MCF 10A (cell line): ENCODE measurements around the gene CRBN. TPM values are rescaled to one million over a fixed set of nuclear protein-coding genes. Genes with fewer than 3 reads are reported as not detected.
A peak's percentile ranks its signal among the peaks of the same experiment; 100 is the strongest.

Experiments used
- BruUV-seq: library from RNA; stranded (reverse); fragments of 400-500 nt; replicated peaks from 2 replicates; lab custom pipeline; 2021; lab: Mats Ljungman, UMichigan
- CTCF ChIA-PET: fragments of 300-600 bp; sonication (Branson Sonifier 250); formaldehyde crosslinking; extraction: SDS; loops from one replicate; lab custom pipeline; 2021; ENCODE audit warnings: antibody characterized with exemption, inconsistent platforms; lab: Yijun Ruan, JAX
- POLR2A ChIA-PET: fragments of 300-600, 350-650 bp; sonication (Branson Sonifier 250); formaldehyde crosslinking; extraction: SDS; loops from one replicate; lab custom pipeline; 2020; ENCODE audit warnings: antibody characterized with exemption, inconsistent platforms; lab: Yijun Ruan, JAX
- DNase-seq: peaks from one replicate; pipeline ENCODE4 v3.0.0-alpha.2; 2018; ENCODE audit not compliant: unreplicated experiment
- H3K27ac Mint-ChIP-seq: one replicate; pipeline ENCODE4 v1.8.0; 2022; ENCODE audit warnings: mild to moderate bottlenecking, low read depth, mixed read lengths; ENCODE audit not compliant: unreplicated experiment
- H3K27me3 Mint-ChIP-seq: one replicate; pipeline ENCODE4 v1.8.0; 2022; ENCODE audit warnings: mixed read lengths; ENCODE audit not compliant: insufficient read depth, unreplicated experiment
- H3K36me3 Mint-ChIP-seq: one replicate; pipeline ENCODE4 v1.8.0; 2022; ENCODE audit warnings: mild to moderate bottlenecking, moderate library complexity, mixed read lengths; ENCODE audit not compliant: insufficient read depth, unreplicated experiment
- H3K4me1 Mint-ChIP-seq: one replicate; pipeline ENCODE4 v1.8.0; 2022; ENCODE audit warnings: mixed read lengths; ENCODE audit not compliant: insufficient read depth, unreplicated experiment
- H3K4me3 Mint-ChIP-seq: one replicate; pipeline ENCODE4 v1.8.0; 2022; ENCODE audit warnings: mild to moderate bottlenecking, moderate library complexity, mixed read lengths; ENCODE audit not compliant: unreplicated experiment
- H3K9me3 Mint-ChIP-seq: one replicate; pipeline ENCODE4 v1.8.0; 2022; ENCODE audit warnings: mixed read lengths; ENCODE audit not compliant: unreplicated experiment
- CTCF ChIP-seq: fragments of 200-600 bp; IDR thresholded peaks from one replicate; pipeline ENCODE4 v1.8.0; 2022; ENCODE audit warnings: antibody characterized with exemption, mild to moderate bottlenecking; ENCODE audit not compliant: unreplicated experiment
- intact Hi-C: fragments of 100-400 bp; cut with micrococcal nuclease; formaldehyde crosslinking; loops from 2 replicates; pipeline ENCODE4 v1.14.1; 2022
- total RNA-seq: library from RNA; stranded (reverse); gene quantifications from 2 replicates; pipeline ENCODE4 v1.2.3, GENCODE V29; 2022

CRBN gene
- total RNA-seq, 1 experiment from 2014 or later = 23.0 TPM

- Mint-ChIP-seq H3K36me3 (peaks cover 63% of the 10 kb centered on the region), H3K27me3 (no peaks in the 10 kb centered on the region), H3K4me3 (no peak overlapping the region), H3K27ac (peak overlapping the region; percentile 14), H3K4me1 (peaks cover 11% of the 10 kb centered on the region), H3K9me3 (no peaks in the 10 kb centered on the region)
- BruUV-seq = no TSS peak
- ChIA-PET POLR2A (no interaction called here), CTCF (no interaction called here)
- no peak for TF ChIP-seq CTCF
- intact Hi-C loops = no loop called here
- no peak for DNase-seq
These were observed 42.0 kb downstream of the CRBN start for GRCh38 chr3:3137526-3137925.

GRCh38 chr3:3134750-3135448, 44.6 kb downstream of the CRBN start:
- no peaks in the 10 kb centered on the region for H3K9me3 Mint-ChIP-seq
- TF ChIP-seq CTCF = no peak
- intact Hi-C loops = no loop called here
- DNase-seq = no peak
- BruUV-seq = no TSS peak
- H3K36me3 Mint-ChIP-seq = peaks cover 52% of the 10 kb centered on the region
- H3K27me3 Mint-ChIP-seq = no peaks in the 10 kb centered on the region
- peaks cover 11% of the 10 kb centered on the region for H3K4me1 Mint-ChIP-seq
- POLR2A ChIA-PET = interaction anchor here (0.6 to 1.5 kb wide), 2 partner anchors 9 to 1951 kb away, joined by 3 to 4 read pairs; no protein-coding TSS in a partner anchor
- peak overlapping the region; percentile 25 for H3K27ac Mint-ChIP-seq
- H3K4me3 Mint-ChIP-seq = no peak overlapping the region
- CTCF ChIA-PET = no interaction called here

GRCh38 chr3:3133500-3133899, 46.0 kb downstream of the CRBN start:
- no peak for DNase-seq
- Mint-ChIP-seq H3K4me3 (no peak overlapping the region), H3K27ac (no peak overlapping the region), H3K36me3 (peaks cover 46% of the 10 kb centered on the region), H3K27me3 (no peaks in the 10 kb centered on the region), H3K9me3 (no peaks in the 10 kb centered on the region), H3K4me1 (peaks cover 11% of the 10 kb centered on the region)
- intact Hi-C loops = no loop called here
- ChIA-PET CTCF (no interaction called here), POLR2A (interaction anchor here (1.5 kb wide), 1 partner anchor 11 kb away, joined by 3 read pairs; no protein-coding TSS in a partner anchor)
- no peak for TF ChIP-seq CTCF
- BruUV-seq = no TSS peak

- BruUV-seq = no TSS peak
- peaks cover 5% of the 10 kb centered on the region for H3K4me1 Mint-ChIP-seq
- ChIA-PET CTCF (interaction anchor here (1.5 kb wide), 1 partner anchor 42 kb away, joined by 6 read pairs; no protein-coding TSS in a partner anchor), POLR2A (interaction anchor here (0.8 kb wide), 1 partner anchor 10 kb away, joined by 3 read pairs; no protein-coding TSS in a partner anchor)
- no peak overlapping the region for H3K27ac Mint-ChIP-seq
- H3K9me3 Mint-ChIP-seq = no peaks in the 10 kb centered on the region
- peaks cover 46% of the 10 kb centered on the region for H3K36me3 Mint-ChIP-seq
- no peak overlapping the region for H3K4me3 Mint-ChIP-seq
- no peaks in the 10 kb centered on the region for H3K27me3 Mint-ChIP-seq
- intact Hi-C loops = no loop called here
- no peak for TF ChIP-seq CTCF
- no peak for DNase-seq
These were observed 49.9 kb downstream of the CRBN start for GRCh38 chr3:3129579-3129978.
